NCI-H524 (cell line): ENCODE data around the gene MAP3K14.

Source experiments
- DNase-seq, 2 experiments: peaks; one replicate each; lab custom pipeline; 2025; lab: John Stamatoyannopoulos, UW

MAP3K14 gene

DNA sequence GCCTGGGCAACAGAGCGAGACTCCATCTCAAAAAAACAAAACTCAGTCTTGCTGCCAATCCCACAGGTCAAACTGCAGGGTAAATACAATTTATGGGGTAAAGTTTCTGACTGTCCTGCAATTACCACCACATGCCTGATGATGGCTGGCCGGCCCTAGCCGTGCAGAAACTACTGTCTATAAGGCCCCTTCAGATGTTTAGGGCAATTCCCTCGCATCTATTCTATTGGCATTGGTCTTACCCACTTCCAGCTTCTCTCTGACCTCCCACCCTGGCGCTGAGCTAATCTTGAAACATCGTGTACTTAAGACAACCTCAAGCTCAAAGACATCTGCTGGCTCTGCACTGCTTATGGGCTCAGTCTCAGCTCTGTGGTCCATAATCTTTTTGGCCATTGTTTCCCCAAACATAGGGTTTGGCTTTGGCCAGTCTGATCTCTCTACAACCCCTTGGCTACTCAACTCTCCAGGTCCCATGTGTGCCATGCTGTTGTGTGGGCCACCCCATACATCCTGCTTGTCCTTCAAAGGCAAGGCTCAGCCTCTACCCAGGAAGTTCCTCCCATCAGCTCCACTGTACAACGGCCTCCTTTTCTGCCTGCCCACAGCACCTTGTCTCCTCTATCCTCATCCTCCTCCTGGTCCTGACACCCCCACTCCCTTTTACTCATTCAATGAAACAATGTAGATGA, 16.6 kb downstream of the MAP3K14 start:
- peak; percentile 33 to 65 for DNase-seq

DNA sequence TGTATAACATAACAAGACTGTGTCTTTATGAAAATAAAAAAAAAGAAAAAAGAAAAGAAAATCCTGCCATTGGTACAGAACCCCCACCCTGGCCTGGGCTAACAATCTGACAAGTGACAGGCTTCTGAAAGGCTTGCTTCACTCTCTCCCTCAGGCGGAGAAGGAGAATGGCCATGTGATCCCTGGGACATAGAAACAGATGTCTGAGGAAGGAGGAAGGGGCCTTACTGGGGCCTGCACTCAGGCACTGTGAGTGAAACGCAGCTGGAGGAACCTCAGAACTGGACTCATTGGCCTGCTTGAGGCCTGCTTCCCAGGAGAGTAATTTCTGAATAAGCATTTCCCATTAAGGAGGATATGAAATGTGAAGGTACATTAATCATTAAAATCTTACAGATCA, 17.5 kb downstream of the MAP3K14 start:
- peak; percentile 92 for DNase-seq

DNA sequence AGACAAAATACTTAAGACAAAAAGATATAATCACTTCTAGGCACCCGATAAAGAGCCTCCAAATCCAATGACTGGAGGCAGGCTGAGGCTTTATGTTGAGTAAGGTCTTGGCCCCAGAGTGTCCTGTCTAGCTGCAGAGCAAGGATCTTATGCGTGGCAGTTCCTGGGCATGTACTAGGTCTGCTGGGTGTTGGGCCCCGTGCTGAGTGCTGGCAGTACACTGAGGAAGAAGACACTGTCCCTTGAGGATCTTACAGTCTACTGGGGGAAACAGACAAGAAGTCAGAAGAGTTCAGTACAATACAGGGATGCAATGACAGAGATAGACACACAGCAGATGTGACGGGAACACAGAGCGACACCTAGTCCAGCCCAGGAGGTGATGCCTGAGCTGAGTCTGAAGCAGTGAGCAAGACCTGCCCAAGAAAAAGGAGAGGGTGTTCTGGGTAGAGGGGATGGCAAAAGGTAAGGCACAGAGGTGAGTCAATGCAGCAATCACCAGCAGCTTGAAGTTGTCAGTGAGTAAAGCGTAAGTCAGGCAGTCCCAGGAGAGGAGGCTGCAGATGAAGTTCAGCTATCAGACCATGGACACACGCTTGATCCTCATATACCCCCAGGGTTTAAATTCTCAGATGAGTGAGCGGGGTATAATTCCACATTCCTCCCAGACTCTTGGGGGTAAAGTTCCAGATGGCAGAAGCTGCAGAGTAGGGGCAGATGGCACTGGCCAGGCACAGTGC, 18.1 kb downstream of the MAP3K14 start:
- DNase-seq = peak; percentile 95 to 97

DNA sequence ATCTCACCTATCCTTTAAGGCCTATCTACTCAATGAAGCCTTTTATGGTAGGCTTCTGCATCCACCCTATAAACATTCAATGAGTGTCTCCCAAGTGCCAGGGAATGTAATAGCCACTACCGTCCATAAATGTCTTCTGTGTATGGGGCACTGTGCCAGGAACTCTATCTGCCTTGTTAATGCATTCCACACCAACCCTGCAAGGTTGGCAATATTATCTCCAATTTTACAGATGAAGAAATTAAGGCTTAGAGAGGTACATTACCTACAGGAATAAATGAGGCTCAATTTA, 20.0 kb downstream of the MAP3K14 start:
- DNase-seq = no peak

DNA sequence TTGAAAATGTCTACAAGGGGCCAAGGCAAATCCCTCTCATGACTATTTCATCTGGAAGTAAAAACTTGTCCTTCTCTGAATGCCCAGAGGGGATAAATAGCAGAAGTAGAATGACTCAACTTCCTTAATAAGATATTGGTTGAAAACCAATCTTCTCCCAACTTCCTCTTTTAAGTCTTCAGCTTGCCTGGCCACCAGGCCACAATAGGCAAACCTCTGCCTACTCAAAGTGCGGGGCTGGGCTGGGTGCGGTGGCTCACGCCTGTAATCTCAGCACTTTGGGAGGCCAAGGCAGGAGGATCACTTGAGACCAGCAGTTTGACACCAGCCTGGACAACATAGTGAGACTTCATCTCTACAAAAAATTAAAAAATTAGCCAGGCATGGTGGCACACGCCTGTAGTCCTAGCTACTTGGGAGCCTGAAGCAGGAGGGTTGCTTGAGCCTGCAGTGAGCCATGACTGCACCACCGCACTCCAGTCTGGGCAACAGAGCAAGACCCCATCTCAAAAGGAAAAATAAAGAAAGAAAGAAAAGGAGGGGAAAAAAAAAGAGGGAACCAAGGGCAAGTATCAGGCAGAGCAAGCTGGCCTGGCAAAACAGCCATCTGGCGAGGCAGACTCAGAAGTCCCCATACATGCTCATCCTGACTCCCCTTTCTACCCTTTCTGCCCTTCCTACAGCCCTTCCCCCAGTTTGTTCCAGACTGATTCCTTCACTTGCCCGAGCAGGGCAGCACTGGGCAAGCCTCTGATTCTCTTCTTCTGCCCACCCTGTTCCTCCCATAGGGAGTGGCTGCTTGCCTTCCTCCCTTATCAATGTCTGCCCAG, 20.6 kb downstream of the MAP3K14 start:
- peak in 1 of 2 experiments; percentile 15 for DNase-seq

DNA sequence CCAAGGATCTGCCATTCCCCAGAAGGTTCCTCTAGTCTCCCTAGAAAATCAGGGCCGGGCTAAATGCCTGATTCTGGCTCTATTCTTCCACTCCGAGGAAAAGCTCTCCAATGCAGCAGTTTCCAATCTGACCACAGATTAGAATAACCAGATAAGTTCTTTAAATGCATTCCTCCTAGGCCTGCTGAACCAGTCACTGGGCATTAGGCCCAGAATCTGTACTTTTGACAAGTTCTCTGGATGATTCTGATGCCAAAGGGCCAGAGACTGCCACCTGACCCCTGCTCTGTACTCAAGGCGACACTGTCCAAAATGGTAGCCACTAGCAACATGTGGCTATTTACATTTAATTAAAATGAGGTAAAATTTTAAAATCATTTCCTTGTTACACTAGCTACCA, 22.3 kb downstream of the MAP3K14 start:
- no peak for DNase-seq

DNA sequence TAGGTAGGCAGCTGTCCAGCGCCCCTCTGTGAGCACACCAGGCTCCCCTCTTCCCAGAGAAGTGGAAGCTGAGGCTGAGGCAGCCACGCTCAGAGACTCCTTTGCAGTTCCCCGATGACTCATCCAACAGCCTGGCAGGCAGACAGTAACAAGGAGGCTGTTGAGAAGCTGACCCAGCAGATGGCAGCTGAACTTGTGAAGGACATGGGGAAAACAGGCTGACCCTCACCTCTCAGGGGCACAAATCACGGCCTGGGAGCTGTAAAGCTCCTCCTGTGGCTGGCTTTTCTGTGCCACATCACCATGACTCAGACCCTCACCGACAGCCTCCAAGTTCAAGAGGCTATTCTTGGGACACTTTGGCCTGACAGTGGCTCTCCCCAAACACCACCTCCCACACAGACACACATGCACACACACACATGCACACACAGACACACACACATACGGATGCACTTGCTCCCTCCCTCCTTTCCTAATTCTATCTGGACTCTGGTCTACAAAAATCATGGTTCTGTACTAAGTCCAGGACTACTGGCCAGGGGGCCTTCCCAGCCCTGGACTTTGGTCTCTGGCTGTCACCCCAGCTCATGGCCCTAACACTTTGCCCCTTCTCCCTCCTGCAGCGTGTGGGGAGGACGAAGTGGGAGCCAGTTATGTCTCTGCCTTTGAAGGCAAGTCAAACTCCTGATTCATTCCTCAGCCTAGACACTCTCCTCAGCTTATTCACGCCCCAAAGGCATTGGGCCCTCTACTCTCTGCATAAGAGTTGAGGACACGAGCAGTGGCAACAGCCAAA, 23.2 kb downstream of the MAP3K14 start:
- DNase-seq = peak; percentile 47 to 88

DNA sequence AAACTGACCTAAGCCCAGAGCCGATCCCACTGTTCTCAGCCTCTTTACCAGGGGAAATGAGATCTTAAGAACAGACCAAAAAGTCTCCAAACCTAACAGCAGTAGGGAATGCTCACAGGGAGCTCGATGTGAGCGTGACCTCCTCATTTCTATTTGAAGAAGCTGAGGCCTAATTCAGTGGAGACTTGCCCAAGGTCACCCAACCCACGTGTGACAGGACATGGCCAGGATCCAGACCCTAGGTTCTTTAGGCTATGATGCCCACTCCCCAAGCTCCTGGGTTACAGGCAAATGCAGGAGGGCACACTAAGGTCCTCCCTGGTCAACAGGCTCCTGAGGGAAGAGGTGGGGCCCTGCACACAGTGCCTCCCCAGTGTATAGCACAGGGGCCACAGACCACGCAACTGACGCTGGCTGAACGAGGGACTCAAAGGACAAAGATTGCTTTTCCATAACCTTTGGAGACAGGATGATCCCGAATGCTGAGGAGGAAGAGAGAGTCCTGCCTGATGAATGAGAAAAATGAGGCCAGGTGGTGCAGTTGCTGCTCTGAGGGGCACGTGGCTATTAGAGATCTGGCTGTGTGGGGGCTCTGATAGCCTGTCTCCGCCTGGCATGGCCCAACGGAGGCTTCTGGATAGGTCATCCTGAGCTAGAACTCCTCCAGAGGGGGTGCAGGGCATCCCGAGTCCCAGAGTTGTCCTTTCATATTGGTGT, 24.0 kb downstream of the MAP3K14 start:
- peak in 1 of 2 experiments; percentile 76 for DNase-seq

DNA sequence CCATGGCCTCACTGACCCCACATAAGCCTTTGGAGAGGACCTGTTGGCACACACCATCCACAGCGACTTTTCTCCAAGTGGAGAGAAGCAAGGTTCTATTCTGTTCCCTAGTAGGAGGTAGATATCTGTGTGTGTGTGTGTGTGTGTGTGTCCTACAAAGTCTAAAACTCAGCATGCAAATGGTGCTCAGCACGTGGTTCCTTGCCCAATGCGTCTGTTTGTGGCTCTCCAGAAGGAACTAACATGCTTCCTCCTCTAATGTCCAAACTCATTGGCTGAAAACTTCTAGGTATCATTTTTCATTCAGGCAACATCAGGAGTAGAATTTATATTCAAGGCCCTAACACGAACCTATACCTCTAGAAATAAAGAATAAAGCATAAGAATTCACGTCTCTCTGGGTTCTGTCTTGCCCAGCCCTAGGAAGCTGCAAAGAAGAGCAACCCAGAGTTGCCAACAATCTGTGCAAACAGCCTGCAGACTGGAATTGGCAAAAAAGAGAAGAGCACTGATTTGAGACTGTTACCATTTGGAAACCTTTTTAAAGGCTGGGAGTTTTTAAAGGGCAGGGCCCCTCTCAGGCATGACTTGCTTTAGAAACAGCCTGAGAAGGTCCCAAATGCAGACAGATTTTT, 25.5 kb downstream of the MAP3K14 start:
- DNase-seq = no peak

DNA sequence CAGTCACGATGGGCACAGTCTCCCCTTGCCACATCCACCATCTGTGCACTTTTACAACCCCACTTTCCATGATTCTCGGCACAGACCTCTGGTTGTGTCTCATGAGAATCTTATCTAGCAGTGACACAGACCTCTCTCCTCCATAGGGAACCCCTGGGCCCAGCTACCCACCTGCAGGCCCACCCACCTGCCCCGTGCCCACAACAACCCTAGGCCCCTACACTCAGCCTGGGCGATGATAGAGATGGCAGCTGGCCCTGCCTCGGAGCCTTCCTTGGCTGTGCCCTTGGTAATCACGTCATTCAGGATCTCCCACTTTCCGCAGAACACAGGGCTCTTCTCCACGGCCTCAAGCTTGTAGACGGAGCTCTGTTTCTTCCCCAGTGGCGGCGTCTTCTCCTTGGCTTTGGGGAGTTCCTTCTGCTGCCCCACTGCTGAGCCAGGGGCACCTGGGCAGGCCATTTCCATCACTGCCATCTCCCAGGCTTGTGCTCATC, 26.5 kb downstream of the MAP3K14 start:
- DNase-seq = peak in 1 of 2 experiments; percentile 76

DNA sequence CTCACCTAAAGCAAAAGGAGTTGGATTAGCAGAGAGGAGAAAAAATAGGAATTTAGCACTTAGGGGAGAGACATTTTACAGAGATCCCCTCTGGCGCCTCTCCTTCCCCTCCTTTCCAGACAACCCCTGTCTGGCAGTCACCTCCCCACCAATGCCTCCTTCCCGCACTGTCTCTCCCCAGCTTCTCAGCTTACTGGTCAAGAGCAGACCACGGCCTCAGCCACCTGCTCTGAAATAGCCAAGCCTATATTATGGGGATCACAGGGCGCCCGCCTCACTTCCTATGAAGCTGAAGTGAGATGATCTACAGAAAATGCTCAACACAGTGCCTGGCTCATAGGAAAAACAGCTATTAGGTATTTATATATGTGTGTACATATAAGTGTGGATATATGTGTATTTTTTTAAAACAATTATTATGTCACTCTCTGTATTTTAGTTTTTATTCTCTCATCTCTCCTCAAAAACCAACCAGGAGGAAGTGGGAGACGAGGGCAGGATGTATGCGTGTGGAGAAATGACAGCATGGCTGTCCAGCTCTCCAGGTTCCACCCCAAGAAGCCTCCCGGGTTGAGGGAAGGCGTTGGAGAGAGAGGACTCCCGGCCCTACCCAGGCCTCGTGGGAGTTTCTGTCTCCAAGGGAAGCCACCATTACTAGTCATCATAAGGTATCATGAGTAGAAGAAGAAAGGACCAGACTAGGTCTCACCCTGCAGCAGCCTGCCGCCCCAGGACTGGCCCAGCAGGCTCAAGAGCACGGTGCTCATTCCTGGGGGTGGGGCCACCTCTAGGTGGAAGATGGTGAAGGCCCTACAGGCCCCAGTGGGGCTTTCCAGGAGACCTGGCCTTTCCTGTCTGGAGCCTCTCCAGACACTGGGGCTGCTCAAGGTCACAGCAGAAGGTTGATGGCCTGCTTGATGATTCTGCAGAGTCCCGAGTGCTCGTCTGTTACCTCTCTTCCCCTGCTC, 27.2 kb downstream of the MAP3K14 start:
- peak in 1 of 2 experiments; percentile 88 for DNase-seq

DNA sequence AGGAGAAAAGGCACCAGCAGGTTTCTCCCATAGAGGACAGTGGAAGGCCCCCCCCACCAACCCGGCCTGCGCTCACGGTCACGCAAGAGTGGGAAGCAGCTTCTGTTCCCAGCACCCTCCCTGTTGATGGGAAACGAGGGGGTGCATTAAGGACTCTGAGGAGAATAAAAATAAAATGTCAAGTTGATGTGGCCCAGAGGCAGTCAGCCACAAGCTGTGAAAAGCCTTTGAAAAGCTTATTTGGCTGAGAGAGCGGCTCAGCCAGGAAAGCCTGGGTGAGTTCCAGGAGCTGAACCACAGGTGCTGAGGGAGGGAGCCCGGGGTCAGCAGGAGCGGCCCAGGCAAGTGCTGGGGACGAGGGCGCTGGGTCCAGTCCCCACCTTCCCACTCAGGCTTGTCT, 28.0 kb downstream of the MAP3K14 start:
- DNase-seq = peak in 1 of 2 experiments; percentile 35

DNA sequence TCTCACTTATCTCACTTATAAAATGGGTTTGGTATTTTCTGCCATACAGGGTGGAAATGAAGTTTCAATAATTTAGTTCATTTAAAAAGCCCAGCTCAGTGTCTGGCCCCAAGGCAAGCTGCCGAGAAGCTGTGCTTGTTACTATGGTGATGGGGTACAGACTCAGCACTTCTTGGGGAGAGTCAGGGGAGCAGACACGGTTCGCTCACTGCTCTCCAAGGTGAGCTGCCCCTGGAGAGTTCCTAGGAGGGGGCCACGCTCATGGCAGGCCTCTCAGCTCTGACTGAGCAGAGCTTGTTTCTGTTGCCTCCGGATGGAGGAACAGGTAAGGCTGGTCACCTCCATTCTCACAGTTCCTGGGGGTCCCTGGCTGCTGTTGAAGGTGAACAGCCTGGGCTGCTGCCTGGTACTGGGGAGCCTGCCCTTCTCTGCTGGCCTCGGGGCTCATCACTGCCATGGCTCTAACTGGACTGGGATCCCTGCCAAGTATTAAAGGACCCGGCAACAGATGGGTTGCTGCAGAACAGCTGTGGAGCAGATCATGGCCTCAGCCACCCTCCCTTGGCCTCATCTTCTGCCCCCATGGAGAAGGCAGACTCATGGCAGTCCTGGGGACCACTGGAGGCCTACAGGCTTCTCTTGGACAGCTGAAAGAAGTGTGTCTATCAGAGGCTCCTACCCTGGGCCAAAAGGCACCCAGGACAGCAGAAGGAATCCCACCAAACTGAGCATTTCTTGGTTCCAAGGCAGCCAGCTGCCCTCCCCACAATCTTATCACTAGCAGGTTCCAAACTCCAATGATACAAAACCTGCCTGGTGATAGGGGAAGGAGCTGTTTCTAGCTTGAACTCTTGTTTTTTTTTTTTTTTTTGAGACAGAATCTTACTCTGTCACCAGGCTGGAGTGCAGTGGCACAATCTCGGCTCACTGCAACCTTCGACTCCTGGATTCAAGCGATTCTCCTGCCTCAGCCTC, 29.0 kb downstream of the MAP3K14 start:
- DNase-seq = peak; percentile 93 to 96

DNA sequence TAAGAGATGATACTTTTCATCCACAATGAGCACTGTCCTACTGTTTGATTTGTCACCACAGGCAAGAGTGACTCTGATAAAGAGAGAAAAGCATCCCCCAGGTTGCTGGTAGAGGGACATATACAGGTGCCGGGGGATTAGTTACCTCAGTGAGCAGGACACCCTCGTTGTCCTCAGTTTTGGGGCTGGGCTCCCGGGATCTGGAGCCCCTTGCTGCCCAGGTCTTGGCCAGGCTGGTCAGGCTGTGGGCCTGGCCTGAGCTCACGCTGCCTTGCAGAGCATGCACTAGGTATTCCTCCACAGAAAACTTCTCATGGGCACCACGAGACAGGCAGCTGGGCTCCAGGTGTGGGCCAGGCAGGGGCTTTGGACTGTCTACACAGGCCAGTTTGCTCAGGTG, 30.5 kb downstream of the MAP3K14 start:
- DNase-seq = no peak

DNA sequence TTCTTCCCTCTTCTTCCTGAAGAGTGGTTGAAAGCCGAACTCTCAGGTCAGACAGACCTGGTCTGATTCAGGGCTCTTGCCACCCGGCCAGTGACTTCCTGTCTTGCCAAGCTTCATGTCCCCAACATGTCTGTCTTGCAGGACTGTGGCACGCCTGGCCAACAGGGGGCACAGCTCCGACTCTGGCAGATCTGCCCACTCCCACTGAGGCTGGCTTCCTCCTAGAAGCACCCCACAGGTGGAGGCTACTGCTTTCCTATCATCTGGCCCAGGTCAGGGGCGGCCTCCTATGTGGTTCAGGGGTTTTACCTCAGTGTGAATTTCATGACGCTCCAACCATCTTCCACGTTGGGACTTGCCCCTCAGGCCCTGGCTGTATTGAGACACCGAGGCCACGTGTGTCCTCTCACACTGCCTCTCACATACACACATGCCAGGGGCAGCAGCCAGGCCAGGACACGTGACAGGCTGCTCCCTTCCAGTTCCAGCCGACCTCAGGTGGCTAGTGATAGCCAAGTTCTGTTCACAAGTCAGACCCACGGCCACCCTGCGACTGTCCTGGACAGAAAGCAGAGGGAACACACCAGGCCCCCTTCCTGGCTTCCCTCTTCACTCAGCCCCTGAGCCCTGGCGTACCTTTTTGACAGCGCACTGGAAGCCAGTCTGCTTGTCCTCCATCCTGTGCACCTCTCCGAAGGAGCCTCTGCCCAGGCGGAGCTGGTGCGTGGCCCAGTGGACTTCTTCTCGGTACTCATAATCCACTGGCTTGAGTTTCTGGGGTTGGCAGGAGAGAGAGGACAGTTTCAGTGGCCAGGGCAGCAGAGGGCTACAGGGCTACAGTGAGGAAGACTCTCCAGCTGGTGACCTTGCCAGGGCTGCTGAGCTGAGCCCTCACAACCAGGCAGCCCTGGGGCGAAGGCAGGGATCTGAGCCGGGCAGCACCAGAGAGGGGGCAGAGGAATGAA, 32.4 kb downstream of the MAP3K14 start:
- DNase-seq = no peak

DNA sequence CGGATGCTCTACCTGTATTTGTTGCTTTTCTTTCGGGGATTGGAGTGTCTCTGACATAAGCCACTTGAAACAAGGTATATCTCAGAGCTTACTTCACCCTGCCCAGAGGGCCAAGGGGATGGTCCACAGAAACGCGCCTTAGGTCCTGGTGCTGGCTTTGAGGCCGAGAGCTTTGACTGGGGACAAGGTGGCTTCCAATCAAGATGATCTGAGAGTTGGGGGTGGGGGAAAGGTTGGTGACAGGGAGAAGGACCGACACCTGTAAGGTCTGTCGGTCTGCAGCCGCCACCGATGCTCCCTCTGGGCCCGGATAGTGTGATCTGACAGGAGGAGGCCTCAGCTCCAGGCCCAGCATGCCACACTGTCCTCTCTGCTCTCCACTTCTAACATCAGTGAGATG, 33.1 kb downstream of the MAP3K14 start:
- DNase-seq = no peak
